Measurements from ENCODE around the gene MGST2. TPM values are rescaled to one million over a fixed set of nuclear protein-coding genes. Genes with fewer than 3 reads are reported as not detected.

Gene MGST2
- total and polyA plus RNA-seq, 4 donors, result 69.6 to 170 (median 90.7) TPM

- H3K9me3 ChIP-seq (ENCODE audit: control insufficient read depth in 4 of 4, low read length in 3 of 4), result no peaks in the 10 kb centered on the region
- no peak overlapping the region for H3K27ac ChIP-seq (ENCODE audit: low read depth in 1 of 2, low read length in 2 of 2)
- DNase-seq (ENCODE audit: low spot score), result no peak
- H3K9ac ChIP-seq (ENCODE audit: low read depth in 1 of 2, low read length in 2 of 2), result no peak overlapping the region
- WGBS, result 84% methylated on average over 2 of the region's 2 CpGs
- no peaks in the 10 kb centered on the region for H3K36me3 ChIP-seq (ENCODE audit: control insufficient read depth in 4 of 4, insufficient read depth in 3 of 4, low read depth in 1 of 4, low read length in 3 of 4)
- no peak overlapping the region for H3K4me3 ChIP-seq (ENCODE audit: low read depth in 1 of 3, low read length in 3 of 3)
- TF ChIP-seq, protein P1, sequence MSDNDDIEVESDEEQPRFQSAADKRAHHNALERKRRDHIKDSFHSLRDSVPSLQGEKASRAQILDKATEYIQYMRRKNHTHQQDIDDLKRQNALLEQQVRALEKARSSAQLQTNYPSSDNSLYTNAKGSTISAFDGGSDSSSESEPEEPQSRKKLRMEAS (IDR thresholded peaks at IDR 0.05), result no peak
- TF ChIP-seq HNF4A (conservative IDR thresholded peaks at IDR 0.05), result no peak
- TF ChIP-seq, protein P2, sequence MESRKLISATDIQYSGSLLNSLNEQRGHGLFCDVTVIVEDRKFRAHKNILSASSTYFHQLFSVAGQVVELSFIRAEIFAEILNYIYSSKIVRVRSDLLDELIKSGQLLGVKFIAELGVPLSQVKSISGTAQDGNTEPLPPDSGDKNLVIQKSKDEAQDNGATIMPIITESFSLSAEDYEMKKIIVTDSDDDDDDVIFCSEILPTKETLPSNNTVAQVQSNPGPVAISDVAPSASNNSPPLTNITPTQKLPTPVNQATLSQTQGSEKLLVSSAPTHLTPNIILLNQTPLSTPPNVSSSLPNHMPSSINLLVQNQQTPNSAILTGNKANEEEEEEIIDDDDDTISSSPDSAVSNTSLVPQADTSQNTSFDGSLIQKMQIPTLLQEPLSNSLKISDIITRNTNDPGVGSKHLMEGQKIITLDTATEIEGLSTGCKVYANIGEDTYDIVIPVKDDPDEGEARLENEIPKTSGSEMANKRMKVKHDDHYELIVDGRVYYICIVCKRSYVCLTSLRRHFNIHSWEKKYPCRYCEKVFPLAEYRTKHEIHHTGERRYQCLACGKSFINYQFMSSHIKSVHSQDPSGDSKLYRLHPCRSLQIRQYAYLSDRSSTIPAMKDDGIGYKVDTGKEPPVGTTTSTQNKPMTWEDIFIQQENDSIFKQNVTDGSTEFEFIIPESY (IDR thresholded peaks at IDR 0.05), result no peak
- TF ChIP-seq EGR1 (IDR thresholded peaks at IDR 0.05; ENCODE audit: low read depth in 2 of 2), result no peak
- TF ChIP-seq GABPA (IDR thresholded peaks at IDR 0.05 in 1 of 2, conservative IDR thresholded peaks at IDR 0.05 in 1 of 2), result no peak
- TF ChIP-seq JUND (IDR thresholded peaks at IDR 0.05), result no peak
- TF ChIP-seq YY1 (IDR thresholded peaks at IDR 0.05), result no peak
- no peak for TF ChIP-seq FOXA2 (IDR thresholded peaks at IDR 0.05)
- TF ChIP-seq HNF4G (IDR thresholded peaks at IDR 0.05), result no peak
- TF ChIP-seq RAD21 (IDR thresholded peaks at IDR 0.05), result no peak
- TF ChIP-seq, protein P3, sequence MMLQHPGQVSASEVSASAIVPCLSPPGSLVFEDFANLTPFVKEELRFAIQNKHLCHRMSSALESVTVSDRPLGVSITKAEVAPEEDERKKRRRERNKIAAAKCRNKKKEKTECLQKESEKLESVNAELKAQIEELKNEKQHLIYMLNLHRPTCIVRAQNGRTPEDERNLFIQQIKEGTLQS (IDR thresholded peaks at IDR 0.05), result no peak
- H3K27me3 ChIP-seq (ENCODE audit: control insufficient read depth in 4 of 4, insufficient read depth in 4 of 4, low read length in 3 of 4), result no peaks in the 10 kb centered on the region
- peaks cover 6 to 27% (median 20%) of the 10 kb centered on the region in 4 donors for H3K4me1 ChIP-seq (ENCODE audit: control insufficient read depth in 4 of 4, insufficient read depth in 4 of 4, low read length in 3 of 4)
Measured at GRCh38 chr4:139658586-139659382, 6.8 kb upstream of the MGST2 start.

GRCh38 chr4:139659735-139660424, 5.7 kb upstream of the MGST2 start:
- H3K27ac ChIP-seq (ENCODE audit: low read depth in 1 of 2, low read length in 2 of 2), result peak overlapping the region; percentile 52 to 57

More at GRCh38 chr4:139659735-139660424, 5.7 kb upstream of the MGST2 start:
- Histone ChIP-seq H3K27me3 (ENCODE audit: control insufficient read depth in 4 of 4, insufficient read depth in 4 of 4, low read length in 3 of 4) (no peaks in the 10 kb centered on the region), H3K36me3 (ENCODE audit: control insufficient read depth in 4 of 4, insufficient read depth in 3 of 4, low read depth in 1 of 4, low read length in 3 of 4) (no peaks in the 10 kb centered on the region), H3K4me3 (ENCODE audit: low read depth in 1 of 3, low read length in 3 of 3) (no peak overlapping the region), H3K4me1 (ENCODE audit: control insufficient read depth in 4 of 4, insufficient read depth in 4 of 4, low read length in 3 of 4) (peaks cover 6 to 27% (median 20%) of the 10 kb centered on the region in 4 donors), H3K9me3 (ENCODE audit: control insufficient read depth in 4 of 4, low read length in 3 of 4) (no peaks in the 10 kb centered on the region), H3K9ac (ENCODE audit: low read depth in 1 of 2, low read length in 2 of 2) (no peak overlapping the region)
- no peak for DNase-seq (ENCODE audit: low spot score)
- WGBS, result 73% methylated on average over 12 of the region's 12 CpGs
- TF ChIP-seq HNF4G (IDR thresholded peaks at IDR 0.05) (no peak), RXRA (IDR thresholded peaks at IDR 0.05) (no peak), NR2F2 (IDR thresholded peaks at IDR 0.05) (no peak), GABPA (IDR thresholded peaks at IDR 0.05 in 1 of 2, conservative IDR thresholded peaks at IDR 0.05 in 1 of 2) (no peak), CTCF (IDR thresholded peaks at IDR 0.05; ENCODE audit: low read depth, low read length, missing input control) (no peak), TAF1 (conservative IDR thresholded peaks at IDR 0.05) (no peak), FOXA1 (IDR thresholded peaks at IDR 0.05) (no peak), EGR1 (IDR thresholded peaks at IDR 0.05; ENCODE audit: low read depth in 2 of 2) (no peak), RAD21 (IDR thresholded peaks at IDR 0.05) (no peak), HNF4A (conservative IDR thresholded peaks at IDR 0.05) (no peak), JUND (IDR thresholded peaks at IDR 0.05) (no peak), YY1 (IDR thresholded peaks at IDR 0.05) (no peak), SP1 (IDR thresholded peaks at IDR 0.05) (no peak), REST (IDR thresholded peaks at IDR 0.05) (no peak), FOXA2 (IDR thresholded peaks at IDR 0.05) (no peak)
- TF ChIP-seq, protein P1 (IDR thresholded peaks at IDR 0.05), result no peak
- TF ChIP-seq, protein P3 (IDR thresholded peaks at IDR 0.05), result no peak
- TF ChIP-seq, protein P2 (IDR thresholded peaks at IDR 0.05), result no peak
